HG03025 (cell line): ENCODE results near the gene SLCO2B1.

Experiments
- ATAC-seq: cut with Tn5 transposase; IDR thresholded peaks from one replicate; pipeline ENCODE4 v1.9.1; 2021; ENCODE audit warnings: mild to moderate bottlenecking, moderate library complexity; ENCODE audit not compliant: unreplicated experiment, low FRiP score

The SLCO2B1 gene

GRCh38 chr11:75245356-75246005 lies 94.6 kb downstream of the SLCO2B1 start:
- ATAC-seq = no peak

GRCh38 chr11:75246006-75246670 lies 95.2 kb downstream of the SLCO2B1 start:
- ATAC-seq = no peak

- no peak for ATAC-seq
Measured at GRCh38 chr11:75246671-75247350, 95.9 kb downstream of the SLCO2B1 start.

GRCh38 chr11:75248924-75249256 lies 98.0 kb downstream of the SLCO2B1 start:
- ATAC-seq = no peak

- no peak for ATAC-seq
Measured at GRCh38 chr11:75249704-75250103, 98.8 kb downstream of the SLCO2B1 start.

GRCh38 chr11:75254326-75254725 lies 103.4 kb downstream of the SLCO2B1 start:
- no peak for ATAC-seq
